Activated CD4-positive, alpha-beta T cell treated with anti-CD3 and anti-CD28 coated beads, Interleukin-2, Interleukin-6, amounts not matched to agents 100 ng/mL and 50 ng/mL, durations not matched to agents 16 hours and 8 hours (primary cell): Measurements from ENCODE around the gene HDAC8.
"Not testable (repeated sequence)": the region's sequence is repeated elsewhere in the genome, so short reads cannot be mapped to it uniquely, and the experiment has no call there.

Source experiments
- DNase-seq: peaks from one replicate; pipeline ENCODE4 v3.0.0-alpha.2; 2020

The HDAC8 gene

DNA sequence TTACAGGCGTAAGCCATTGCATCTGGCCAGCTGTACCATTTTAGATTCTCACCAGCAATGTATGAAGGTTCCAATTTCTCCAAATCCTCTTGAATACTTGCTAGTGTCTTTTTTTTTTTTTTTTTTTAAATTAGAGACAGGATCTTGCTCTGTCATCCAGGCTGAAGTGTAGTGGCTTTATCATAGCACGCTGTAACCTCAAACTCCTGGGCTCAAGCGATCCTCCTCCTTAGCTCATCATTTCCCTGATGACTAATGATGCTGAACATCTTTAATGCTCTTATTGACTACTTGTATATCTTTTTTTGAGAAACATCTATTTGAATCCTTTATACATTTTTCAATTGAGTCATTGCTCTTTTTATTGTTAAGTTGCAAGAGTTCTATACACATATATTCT lies 40.3 kb downstream of the HDAC8 start:
- DNase-seq, result no peak

DNA sequence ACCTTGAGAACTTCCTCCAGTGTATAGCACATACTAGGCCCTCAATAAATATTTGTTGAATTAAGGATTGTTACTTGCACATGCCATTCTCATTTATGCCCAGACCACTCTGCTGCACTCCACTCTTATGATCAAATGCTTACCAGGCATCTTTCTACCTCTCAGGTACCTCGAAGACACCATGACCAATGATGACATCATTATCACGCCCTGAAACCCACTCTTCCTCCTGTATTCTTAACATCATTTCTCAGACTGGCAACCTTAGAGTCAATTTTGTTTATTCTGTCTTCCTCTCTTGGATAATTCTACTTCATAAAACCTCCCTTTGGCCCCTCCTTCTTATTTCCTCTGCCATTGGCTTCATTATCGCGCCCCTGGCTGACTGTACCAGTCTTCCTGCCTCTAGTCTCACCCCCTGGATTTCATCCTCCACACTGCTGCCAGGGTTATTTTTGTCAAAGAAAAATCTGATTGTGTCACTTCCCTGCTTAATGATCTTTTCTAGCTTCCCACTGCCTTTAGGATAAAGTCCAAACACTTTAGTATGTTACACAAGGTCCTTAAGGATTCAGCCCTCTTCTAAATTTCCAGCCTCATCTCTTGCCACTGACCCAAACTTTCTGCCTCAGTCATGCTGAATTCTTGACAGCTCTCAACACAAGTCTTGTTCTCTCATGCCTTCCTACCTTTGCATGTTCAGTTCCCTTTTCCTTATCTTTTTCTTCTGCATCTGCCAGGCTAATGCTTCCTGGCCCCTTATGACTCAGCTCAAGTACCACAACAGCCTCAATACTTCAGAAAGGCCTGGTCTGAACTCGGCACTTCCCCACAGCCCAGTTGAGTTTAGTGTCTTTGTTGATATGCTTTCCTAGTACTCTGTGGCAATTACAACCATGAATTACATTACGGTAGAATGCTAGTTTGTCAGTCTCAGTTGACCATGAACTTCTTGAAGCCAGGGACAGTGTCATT lies 45.8 kb downstream of the HDAC8 start:
- no peak for DNase-seq

DNA sequence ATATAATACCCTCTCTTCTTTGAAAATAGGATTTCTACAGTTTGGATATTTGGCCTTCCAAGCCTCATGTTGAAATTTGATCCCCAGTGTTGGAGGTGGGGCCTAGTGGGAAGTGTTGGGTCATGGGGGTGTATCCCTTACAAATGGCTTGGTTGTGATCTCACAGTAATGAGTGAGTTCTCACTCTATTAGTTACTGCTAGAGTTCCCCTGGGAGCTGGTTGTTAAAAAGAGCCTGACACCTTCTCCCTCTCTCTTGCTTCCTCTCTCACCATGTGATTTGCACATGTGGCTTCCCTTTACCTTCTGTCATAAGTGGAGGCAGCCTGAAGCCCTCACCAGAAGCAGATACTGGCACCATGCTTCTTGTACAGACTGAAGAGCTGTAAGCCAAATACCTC lies 73.9 kb downstream of the HDAC8 start:
- no peak for DNase-seq

DNA sequence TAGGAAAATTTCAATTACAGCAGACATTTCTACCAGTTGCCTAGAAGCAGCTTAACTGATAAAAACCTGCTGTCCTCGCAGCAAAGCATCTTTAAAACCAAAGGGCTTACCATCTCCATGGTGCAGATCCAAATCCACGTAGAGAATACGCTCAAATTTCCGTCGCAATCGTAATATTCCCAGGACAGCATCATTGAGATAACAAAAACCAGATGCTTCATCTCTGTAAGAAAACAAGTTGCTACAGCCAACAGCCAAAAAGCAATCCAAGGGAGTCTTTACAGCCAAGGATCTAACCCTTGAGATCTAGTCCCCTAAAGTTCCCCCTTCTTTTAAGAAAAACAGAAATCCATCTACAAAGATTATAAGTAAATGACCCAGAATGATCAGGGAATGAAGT lies 77.6 kb downstream of the HDAC8 start:
- no peak for DNase-seq

DNA sequence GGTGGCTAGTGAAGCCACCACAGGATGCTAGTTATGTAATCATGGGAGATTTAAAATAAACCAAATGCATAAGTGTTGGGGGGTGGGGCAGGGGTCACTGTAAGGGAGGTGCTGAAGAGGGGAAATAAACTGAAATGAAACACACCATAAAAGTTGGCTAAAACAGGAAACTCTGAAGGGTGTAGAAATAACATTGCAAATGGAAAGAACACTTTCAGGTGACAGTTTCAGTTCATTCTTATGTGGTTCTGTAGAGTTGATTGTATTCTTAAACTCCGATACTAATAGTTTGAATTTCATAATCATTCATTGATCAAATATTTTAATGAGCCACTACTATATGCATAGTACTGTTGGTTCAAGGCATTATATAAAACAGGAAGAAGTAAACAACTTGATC lies 80.1 kb downstream of the HDAC8 start:
- no peak for DNase-seq

DNA sequence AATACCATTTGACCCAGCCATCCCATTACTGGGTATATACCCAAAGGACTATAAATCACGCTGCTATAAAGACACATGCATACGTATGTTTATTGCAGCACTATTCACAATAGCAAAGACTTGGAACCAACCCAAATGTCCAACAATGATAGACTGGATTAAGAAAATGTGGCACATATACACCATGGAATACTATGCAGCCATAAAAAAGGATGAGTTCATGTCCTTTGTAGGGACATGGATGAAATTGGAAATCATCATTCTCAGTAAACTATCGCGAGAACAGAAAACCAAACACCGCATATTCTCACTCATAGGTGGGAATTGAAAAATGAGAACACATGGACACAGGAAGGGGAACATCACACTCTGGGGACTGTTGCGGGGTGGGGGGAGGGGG lies 82.4 kb downstream of the HDAC8 start:
- not testable (repeated sequence) for DNase-seq

DNA sequence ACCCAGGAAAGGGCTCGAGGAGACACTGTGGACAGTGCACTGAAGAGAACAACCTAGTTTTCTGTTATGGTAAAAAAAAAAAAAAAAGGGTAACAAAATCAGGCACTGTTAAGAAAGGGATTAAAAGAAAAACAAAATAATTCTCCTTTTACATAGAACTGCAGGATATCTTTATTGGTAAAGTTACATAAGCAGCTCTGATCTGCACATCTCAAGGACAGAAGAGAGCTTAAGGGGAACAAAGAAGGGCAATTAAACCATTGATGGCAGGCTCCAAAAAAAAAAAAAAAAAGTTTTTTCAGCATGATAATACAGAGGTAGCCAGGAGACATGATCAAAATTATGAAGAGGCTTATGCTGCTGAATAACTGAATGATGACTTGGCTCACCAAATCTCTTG lies 85.0 kb downstream of the HDAC8 start:
- DNase-seq, result no peak

DNA sequence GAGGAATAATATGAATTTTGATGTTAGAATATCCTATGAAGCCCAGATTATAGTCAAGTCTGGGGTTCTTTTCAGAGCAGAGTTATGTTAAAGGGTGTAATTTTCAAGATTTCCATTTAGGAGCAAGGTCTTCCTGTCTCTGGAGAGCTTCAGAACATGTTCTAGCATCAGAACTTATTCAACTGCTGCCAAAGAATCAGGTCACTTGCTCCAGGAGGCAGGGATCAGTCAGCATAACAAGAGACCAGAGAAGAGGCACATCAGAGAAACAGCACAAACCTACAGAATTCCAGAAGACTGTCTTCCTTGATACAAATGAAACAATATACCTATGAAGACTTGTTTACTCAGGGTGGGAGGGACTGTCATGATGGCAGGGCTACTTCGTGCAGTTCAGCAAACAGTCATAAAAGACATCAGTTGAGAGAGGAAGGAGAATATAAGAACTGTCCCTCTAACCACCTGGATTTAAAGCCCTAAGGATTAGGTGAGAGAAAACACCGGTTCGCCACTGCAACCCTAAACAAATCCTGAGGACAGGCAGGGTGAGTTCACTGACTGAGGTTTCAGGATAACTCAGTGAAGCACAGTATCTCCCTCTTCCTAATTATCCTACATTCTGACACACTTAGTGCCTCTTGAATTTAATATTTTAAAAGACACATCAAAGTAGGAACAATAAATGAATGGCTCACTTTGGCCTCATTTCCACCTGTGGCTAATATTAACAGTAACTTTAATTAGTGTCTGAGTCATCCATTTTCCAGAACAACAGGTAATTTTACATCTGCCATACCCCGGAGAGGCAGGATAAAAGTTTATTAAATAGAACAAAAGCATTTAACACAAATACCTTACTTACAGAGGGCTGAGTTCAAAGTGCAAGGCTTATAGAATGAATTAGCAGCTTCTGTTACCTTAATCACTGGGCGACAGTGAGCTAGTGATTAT lies 93.0 kb downstream of the HDAC8 start:
- no peak for DNase-seq

DNA sequence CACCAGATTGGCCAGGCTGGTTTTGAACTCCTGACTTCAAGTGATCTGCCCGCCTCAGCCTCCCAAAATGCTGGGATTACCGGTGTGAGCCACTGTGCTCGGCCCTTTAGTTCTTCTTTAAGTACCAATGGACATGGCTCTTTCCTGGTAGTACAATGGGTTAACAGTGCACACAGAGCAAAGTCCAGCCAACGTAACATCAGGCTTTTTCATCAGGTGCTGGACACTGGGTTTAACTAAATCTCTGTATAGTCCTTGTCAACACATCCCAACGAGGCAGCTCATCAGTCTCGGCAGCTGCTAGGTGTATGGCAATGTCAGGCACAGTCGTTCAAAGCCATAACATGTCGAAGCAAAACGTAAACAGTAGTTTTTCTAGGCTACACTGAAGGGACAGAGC lies 93.8 kb downstream of the HDAC8 start:
- DNase-seq, result no peak

DNA sequence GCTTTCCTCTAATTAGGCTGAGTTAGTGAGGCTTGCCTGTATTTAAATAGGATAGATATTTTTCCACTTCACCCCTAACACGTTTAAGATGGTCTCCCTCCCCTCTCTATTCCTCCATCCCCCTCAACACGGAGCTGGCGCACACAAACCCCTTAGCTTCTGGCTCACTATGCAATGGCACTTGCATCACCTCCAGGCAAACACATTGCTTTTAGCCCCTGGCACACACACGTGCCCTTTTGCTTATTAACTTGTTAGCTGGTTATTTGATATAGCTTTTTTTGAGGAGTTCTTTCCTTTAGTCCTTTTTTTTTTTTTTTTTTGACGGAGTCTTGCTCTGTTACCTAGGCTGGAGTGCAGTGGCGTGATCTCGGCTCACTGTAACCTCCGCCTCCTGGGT lies 94.3 kb downstream of the HDAC8 start:
- DNase-seq, result no peak

DNA sequence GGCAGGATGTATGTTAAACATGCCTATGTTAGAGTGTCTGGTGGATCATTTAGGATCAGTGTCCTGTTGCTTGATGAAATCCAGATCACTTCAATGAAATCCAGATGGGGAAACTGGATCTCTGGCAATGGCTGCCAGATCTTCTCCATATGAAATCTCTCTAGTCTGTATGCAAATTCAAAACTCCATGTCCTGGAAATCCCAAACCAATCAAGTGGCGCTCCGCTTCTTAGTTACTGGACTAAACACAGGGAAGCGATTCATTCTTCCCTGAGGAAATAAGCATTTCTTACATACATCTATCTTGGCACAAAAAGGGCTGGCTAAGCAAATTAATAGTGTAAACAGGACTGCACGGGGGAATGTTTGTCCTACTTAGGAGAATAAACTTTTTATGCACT lies 94.9 kb downstream of the HDAC8 start:
- DNase-seq, result no peak

DNA sequence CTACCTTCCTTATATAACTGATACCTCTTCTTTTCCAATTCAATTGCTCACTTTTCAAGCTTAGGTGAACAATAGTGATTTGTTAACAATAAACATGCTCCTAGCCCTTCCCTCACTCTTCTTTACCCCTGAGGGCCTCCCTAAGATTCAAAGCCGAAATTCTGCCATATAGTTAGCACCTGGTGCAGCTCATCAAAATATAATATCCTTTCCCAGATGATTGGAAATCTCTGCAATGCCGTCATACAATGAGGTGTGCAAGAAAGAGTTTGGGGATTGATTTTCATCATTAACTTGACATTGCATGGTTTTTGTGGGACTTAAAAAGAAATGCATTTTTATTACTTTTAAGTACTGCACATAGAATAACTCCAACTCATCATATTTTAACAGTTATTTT lies 95.3 kb downstream of the HDAC8 start:
- no peak for DNase-seq

DNA sequence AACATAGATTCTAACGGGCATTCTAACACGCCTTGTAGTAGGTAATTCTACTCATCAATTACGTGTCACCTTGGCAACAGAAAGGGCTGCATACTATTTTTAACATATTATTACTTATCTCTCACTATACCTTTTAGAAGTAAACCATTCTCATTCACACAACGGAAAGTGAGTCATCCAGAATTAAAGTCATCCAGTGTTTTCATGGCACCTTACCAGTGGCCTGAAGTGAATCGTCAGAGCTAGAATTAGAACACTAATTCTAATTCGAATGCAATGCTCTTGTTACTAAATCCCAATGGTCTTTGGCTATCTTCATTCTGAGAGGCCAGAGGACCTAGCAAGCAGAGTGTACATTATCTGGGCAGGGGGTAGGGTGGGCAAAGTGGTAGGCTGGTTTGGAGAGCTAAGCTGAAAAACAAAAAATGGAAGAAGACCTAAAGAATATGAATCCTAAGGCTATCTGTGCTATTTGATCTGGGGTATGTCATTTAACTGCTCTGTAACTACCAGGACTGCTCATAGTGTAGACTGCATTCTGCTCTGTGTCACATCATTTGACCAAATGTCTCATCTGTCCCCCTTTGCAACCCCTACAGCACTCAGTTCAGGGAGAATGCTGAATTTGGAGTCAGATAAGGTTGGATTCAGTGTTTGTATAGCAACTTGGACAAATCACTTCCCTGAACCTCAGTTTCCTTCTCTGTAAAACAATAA lies 96.5 kb downstream of the HDAC8 start:
- DNase-seq, result no peak

DNA sequence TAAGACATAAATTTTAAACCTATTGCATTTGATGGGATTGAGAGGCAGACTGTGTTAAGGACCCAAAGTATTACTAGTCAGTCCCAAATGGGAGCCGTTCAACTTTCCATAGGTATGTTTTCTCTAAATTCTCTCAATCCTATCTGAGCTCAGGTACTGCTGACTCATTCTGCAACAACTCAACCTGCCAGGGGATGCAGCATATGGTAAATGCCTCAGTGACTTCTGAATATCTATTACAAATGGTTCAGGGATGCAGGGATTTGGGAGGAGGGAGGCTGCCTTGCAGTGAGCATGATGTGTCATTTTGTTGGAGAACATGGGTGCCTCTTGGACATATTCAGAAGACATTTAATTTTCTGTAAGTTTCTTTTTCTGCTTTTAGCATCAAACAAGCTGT lies 97.3 kb downstream of the HDAC8 start:
- DNase-seq, result no peak

DNA sequence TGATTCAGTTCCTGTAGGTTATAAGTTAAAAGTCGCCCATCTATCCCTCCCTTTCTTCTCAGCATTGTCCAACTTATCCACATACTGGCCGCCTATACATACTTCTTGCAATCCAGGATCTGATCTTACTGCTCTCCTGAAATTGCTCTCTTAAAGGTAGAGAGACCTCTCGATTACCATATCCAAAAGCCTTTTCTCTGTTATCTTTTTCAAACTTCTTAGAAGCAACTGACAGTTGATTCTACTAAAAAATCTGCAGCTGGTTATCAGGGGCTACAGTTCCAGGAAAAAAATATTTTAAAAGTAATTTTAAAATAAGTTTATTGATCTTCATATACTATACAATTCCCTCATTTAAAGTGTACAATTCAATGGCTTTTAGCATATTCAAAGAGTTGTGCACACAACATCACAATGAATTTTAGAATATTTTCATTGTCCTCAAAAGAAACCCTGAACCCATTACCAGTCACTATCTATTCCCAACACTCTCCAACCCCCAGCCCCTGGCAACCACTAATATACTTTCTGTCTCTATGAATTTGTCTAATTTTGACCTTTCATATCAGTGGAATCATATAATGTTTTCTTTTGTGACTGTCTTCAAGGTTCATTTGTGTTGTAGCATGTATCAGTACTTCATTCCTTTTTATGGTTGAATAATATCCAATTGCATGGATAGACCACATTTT lies 102.0 kb downstream of the HDAC8 start:
- DNase-seq, result no peak

DNA sequence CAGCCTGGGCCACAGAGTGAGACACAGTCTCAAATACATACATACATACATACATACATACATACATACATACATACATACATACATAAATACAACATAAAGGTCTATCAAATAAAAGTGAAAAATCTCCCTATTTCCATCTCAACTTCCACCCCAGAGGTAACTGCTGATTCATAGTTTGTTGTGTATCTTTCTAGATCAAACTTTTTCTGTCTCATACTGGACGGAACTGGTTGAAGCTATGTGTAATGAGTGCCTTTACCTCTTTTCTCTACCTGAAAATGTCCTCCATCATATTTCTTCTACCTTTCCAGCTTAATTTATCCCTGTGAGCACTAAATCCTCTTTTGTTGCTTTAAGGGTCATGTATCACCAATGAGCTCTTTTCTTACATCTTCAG lies 102.5 kb downstream of the HDAC8 start:
- no peak for DNase-seq

DNA sequence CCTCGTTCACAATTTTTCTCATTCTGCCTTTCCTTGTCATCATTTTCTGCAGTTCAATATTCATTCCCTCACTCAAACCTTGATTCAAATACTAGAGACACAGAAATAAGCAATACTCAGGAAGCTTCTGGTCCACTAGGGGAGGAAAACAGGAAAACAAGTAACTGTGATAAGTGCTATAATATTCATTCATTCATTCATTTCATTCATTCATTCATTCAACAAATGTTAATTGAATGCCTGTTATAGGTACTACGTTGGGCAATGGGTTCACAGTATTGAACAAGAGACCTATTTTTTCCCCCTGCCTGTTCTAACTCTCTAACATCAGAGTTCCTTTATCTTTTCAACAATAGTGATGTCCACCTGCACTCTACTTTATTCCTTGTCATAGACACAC lies 104.0 kb downstream of the HDAC8 start:
- DNase-seq, result no peak

DNA sequence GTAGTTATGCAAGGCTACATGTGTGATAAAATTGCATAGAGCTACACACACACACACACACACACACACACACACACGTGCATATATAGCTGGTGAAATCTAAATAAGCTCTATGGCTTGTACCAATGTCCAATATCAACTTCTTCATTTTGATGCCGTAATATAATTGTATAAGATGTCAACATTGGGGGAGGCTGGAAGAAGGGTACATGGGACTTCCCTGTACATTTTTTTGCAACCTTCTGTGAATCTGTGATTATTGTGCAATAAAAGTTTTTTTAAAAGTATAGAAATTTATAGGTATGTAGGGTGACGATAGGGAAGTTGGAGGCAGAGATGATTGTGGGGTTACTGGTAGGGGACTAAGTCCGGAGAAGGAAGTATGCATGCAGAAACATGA lies 105.5 kb downstream of the HDAC8 start:
- no peak for DNase-seq

DNA sequence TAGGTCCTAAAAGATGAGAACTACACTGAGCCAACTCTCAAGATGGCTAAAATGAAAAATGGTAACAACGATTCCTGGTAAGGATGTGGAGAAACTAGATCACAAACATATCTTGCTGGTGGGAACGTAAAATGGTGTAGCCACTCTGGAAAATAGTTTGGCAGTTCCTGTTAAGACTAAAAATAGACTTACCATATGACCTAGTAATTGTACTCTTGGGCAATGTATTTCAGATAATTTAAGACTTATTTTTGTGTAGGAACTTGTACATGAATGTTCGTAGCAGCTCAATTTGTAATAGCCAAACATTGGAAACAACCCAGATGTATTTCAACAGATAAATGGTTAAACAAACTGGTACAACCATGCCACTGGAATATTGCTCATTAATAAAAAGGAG lies 106.2 kb downstream of the HDAC8 start:
- DNase-seq, result no peak

DNA sequence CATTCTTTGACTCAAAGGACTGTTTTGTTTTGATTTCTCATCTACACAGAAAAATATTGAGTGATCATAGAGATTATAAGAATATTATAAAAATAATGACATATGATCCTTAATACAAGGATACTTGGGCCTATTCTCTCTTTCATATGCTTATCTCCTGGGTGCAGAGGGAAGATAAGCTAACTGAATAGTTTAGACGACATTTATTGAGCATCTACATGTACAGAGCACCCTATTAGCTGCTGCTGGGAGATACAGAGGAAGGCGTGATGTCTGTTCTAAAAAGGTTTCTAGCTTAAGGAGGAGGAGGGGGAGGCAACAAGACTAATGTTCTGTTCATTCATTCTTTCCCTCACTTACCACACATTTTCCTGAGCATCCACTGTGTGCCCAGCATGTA lies 106.8 kb downstream of the HDAC8 start:
- DNase-seq, result no peak

DNA sequence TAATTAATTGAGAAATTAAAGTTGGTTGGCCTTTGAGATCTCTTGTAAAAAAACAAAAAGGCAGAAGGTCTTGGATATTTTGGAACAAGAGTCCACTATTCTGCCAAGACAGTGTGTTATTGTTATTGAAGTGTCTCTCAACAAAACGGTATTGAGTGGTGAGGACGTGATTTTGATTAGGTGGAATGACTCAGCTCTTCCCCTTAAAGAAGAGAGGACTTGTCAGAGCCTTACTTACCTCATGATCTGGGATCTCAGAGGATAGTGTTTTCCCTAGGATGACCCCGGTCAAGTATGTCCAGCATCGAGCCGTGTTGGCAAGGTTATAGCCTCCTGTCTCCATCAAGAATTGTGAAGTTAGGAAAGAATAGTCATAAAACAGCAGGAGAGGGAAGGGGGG lies 110.9 kb downstream of the HDAC8 start:
- DNase-seq, result no peak

DNA sequence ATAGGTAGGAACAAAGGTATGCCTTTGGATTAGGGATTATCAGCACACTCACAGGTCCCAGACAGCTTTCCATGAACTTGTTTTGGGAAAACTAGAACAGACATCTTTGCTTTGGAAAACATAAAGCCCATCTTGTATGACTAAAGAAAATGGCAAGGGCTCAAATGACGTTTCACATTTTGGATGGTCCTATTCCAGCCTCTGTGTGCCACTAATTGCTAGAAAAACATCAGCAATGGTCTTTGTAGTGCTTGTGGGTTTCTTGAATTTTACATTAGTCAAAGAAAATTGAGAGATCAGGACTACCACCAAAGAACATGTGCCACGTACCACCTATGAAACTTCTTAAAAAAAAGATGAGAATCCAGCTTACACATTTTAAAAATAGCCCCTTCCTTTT lies 111.4 kb downstream of the HDAC8 start:
- DNase-seq, result no peak

DNA sequence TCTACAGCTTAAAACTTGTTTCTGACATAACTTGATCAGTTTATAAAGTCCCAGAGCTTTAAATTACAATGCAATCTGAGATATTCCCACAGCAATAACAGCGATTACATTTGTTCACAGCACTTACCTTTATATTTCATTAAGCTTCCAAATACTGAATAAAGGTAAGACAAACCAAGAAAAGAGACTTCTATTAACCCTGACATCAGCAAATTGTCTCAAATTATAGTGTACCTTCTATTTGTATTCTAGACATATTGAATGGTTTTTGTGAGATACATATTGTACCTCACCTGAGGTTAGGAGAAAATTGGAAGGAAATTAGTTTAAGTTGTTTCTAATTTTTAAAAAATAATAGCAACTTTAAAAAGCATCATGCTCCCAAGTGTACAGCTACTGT lies 111.9 kb downstream of the HDAC8 start:
- no peak for DNase-seq
